OCI-LY1 (cell line): ENCODE results near the gene SLC4A11.

Experiments
- H2AFZ ChIP-seq: fragments of 200-600 bp; sonication (generic), shearing (Covaris generic); 2 replicates; pipeline ENCODE4 v1.6.0; 2014; ENCODE audit warnings: antibody characterized with exemption, mild to moderate bottlenecking, low read length
- H3F3A ChIP-seq: fragments of 200-600 bp; sonication (generic), shearing (Covaris generic); 2 replicates; pipeline ENCODE4 v1.6.0; 2014; ENCODE audit warnings: mild to moderate bottlenecking, antibody characterized with exemption, low read length, moderate library complexity; ENCODE audit not compliant: insufficient read depth
- H3K27ac ChIP-seq: fragments of 200-600 bp; sonication (generic); 2 replicates; pipeline ENCODE4 v1.5.1; 2014; ENCODE audit warnings: low read length, mixed run types, mild to moderate bottlenecking, low read depth; ENCODE audit not compliant: poor library complexity, severe bottlenecking
- H3K27me3 ChIP-seq: fragments of 200-600 bp; sonication (generic); 2 replicates; pipeline ENCODE4 v1.6.0; 2014; ENCODE audit warnings: antibody characterized with exemption, mild to moderate bottlenecking, low read length, moderate library complexity; ENCODE audit not compliant: insufficient read depth
- H3K36me3 ChIP-seq: fragments of 200-600 bp; sonication (generic); 2 replicates; pipeline ENCODE4 v1.6.1; 2014; ENCODE audit warnings: mild to moderate bottlenecking, antibody characterized with exemption, low read length, moderate library complexity, mixed read lengths; ENCODE audit not compliant: insufficient read depth
- H3K4me1 ChIP-seq: fragments of 200-600 bp; sonication (generic); 2 replicates; pipeline ENCODE4 v1.5.1; 2014; ENCODE audit warnings: mild to moderate bottlenecking, low read length, moderate library complexity; ENCODE audit not compliant: insufficient read depth, severe bottlenecking
- H3K4me2 ChIP-seq: fragments of 200-600 bp; sonication (generic), shearing (Covaris generic); 2 replicates; pipeline ENCODE4 v1.6.1; 2014; ENCODE audit warnings: low read length
- H3K4me3 ChIP-seq: fragments of 200-600 bp; sonication (generic); 2 replicates; pipeline ENCODE4 v1.5.1; 2014; ENCODE audit warnings: low read length, low read depth, mild to moderate bottlenecking, mixed read lengths; ENCODE audit not compliant: poor library complexity, severe bottlenecking
- H3K79me2 ChIP-seq: fragments of 200-600 bp; shearing (Covaris generic); 2 replicates; pipeline ENCODE4 v1.6.1; 2016; ENCODE audit warnings: mixed run types, low read length, mixed read lengths; ENCODE audit not compliant: insufficient read depth
- H3K9ac ChIP-seq: fragments of 200-600 bp; sonication (generic), shearing (Covaris generic); 2 replicates; pipeline ENCODE4 v1.6.1; 2014; ENCODE audit warnings: mild to moderate bottlenecking, low read length, mixed read lengths
- H3K9me2 ChIP-seq: fragments of 200-600 bp; sonication (generic), shearing (Covaris generic); 2 replicates; pipeline ENCODE4 v1.6.1; 2014; ENCODE audit warnings: low read depth, mild to moderate bottlenecking, low read length, mixed read lengths
- H3K9me3 ChIP-seq: fragments of 200-600 bp; shearing (Covaris generic); 2 replicates; pipeline ENCODE4 v1.6.1; 2014; ENCODE audit warnings: low read length, mixed read lengths
- H4K20me1 ChIP-seq: fragments of 200-600 bp; sonication (generic), shearing (Covaris generic); 2 replicates; pipeline ENCODE4 v1.6.0; 2016; ENCODE audit warnings: mild to moderate bottlenecking, low read length; ENCODE audit not compliant: insufficient read depth
- CTCF ChIP-seq: fragments of 200-600 bp; sonication (generic), shearing (Covaris generic); IDR thresholded peaks from 2 replicates; pipeline ENCODE4 v1.5.1; 2017; ENCODE audit warnings: mild to moderate bottlenecking, antibody characterized with exemption, low read length, moderate library complexity, mixed read lengths
- EZH2 ChIP-seq: fragments of 200-600 bp; sonication (generic), shearing (Covaris generic); IDR thresholded peaks from 2 replicates; pipeline ENCODE4 v1.8.0; 2017; ENCODE audit warnings: borderline replicate concordance, mixed run types, mild to moderate bottlenecking, antibody characterized with exemption, low read length, moderate library complexity, mixed read lengths

The SLC4A11 gene

DNA sequence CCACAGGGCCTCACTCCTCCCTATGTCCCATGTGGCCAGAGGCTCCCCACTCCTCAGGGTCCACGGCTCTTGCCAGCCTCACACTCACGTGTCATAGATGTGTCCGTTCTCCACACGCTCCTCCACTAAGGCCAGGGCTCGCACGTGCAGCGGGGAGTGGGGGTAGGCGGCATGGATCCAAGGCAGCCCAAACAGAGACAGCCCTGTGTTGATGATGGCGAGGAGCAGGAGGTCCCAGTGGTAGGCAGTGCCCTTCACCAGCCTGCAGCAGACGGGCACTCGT lies 10.3 kb downstream of the SLC4A11 start:
- Histone ChIP-seq H3K79me2 (no peaks in the 10 kb centered on the region), H3F3A (no peaks in the 10 kb centered on the region), H3K4me1 (no peaks in the 10 kb centered on the region), H3K9me3 (no peaks in the 10 kb centered on the region), H3K4me3 (no peak overlapping the region), H2AFZ (no peak overlapping the region), H3K36me3 (peaks cover 13% of the 10 kb centered on the region; the same call in 1 of the 2 replicates), H3K27me3 (no peaks in the 10 kb centered on the region), H3K9ac (no peak overlapping the region), H3K4me2 (no peak overlapping the region), H4K20me1 (no peaks in the 10 kb centered on the region), H3K27ac (no peak overlapping the region), H3K9me2 (no peaks in the 10 kb centered on the region)
- TF ChIP-seq CTCF (no peak), EZH2 (no peak)

DNA sequence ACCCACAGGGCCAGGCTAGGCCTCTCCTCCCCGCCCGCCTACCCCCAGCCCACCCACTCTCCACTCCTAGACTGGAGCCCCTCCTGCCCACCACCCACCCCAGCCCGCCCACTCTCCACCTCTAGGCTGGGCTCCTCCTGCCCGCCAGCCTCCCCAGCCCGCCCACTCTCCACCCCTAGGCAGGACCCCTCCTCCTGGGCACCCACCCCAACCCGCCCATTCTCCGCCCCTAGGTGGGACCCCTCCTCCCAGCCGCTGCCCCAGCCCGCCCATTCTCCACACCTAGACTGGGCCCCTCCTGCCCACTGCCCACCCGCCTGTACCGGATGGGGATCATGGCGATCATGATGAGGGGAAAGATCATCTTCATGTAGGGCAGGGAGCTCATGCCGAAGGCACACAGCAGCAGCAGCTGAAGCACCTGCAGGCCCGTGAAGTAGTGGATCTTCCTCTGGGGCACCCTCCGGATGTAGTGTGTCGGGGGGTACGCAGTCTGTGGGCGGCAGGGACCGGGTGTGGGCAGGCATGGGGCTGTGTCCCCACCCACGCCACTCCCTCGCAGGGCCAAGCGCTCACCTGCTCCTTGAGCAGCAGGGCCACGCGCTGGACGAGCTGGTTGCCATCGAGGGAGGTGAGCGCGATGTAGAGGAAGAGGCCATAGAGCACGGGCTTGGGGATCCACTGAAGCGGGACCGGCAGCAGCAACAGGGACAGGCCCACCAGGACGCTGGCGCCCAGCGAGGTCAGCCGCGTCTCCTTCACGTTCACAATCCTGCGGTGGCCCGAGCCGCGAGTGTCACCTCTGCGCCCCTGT lies 10.8 kb downstream of the SLC4A11 start:
- Histone ChIP-seq H3F3A (no peaks in the 10 kb centered on the region), H3K36me3 (peaks cover 18% of the 10 kb centered on the region; the same call in 1 of the 2 replicates), H3K4me1 (peaks cover 5% of the 10 kb centered on the region), H3K4me3 (no peak overlapping the region), H3K79me2 (no peaks in the 10 kb centered on the region), H3K9ac (no peak overlapping the region), H3K4me2 (no peak overlapping the region), H3K27ac (no peak overlapping the region), H4K20me1 (no peaks in the 10 kb centered on the region), H2AFZ (no peak overlapping the region), H3K9me2 (no peaks in the 10 kb centered on the region), H3K9me3 (no peaks in the 10 kb centered on the region), H3K27me3 (no peaks in the 10 kb centered on the region)
- no peak for TF ChIP-seq CTCF
- TF ChIP-seq EZH2 = no peak

DNA sequence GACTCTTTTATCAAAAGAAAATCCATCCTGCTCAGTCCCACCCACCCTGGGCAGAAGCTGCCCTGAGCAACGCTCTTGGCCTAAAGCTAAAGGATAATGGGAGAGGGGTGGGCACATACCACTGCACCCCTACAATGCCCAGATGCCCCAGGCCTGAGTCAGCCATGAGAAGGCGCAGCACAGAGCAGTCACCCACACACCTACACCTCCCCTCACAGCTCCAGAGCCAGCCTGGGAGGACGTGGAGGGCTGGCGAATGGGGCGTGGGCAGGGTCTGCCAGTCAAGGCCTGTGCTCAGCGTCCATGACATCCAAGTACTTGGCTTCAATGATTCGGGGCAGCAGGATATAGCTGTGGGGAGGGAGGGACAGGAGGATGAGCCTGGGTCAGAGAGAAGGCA lies 11.5 kb downstream of the SLC4A11 start:
- Histone ChIP-seq H3K9me2 (no peaks in the 10 kb centered on the region), H3K27ac (no peak overlapping the region), H3K27me3 (no peaks in the 10 kb centered on the region), H4K20me1 (no peaks in the 10 kb centered on the region), H3K36me3 (peaks cover 25% of the 10 kb centered on the region; the same call in 1 of the 2 replicates), H3K9ac (no peak overlapping the region), H3K79me2 (no peaks in the 10 kb centered on the region), H3K4me1 (peaks cover 12% of the 10 kb centered on the region), H3K4me2 (no peak overlapping the region), H3K9me3 (no peaks in the 10 kb centered on the region), H2AFZ (no peak overlapping the region), H3F3A (no peaks in the 10 kb centered on the region), H3K4me3 (no peak overlapping the region)
- TF ChIP-seq EZH2 (no peak), CTCF (no peak)
